SU-DHL-6 (cell line): ENCODE data around the gene MIOS.

Experiments used
- H2AFZ ChIP-seq: fragments of 200-600 bp; sonication (generic); 2 replicates; pipeline ENCODE4 v1.6.1; 2014; ENCODE audit warnings: low read depth, mild to moderate bottlenecking, moderate library complexity, mixed read lengths, antibody characterized with exemption, low read length; ENCODE audit not compliant: severe bottlenecking
- H3F3A ChIP-seq: fragments of 200-600 bp; shearing (Covaris generic); 2 replicates; pipeline ENCODE4 v1.6.0; 2016; ENCODE audit warnings: antibody characterized with exemption, mild to moderate bottlenecking; ENCODE audit not compliant: insufficient read depth
- H3K27ac ChIP-seq: fragments of 200-600 bp; sonication (generic); 2 replicates; pipeline ENCODE4 v1.5.1; 2016; ENCODE audit warnings: low read depth, mild to moderate bottlenecking, low read length, moderate library complexity, mixed read lengths
- H3K27me3 ChIP-seq: fragments of 200-600 bp; sonication (generic), shearing (Covaris generic); 2 replicates; pipeline ENCODE4 v1.6.0; 2014; ENCODE audit warnings: mild to moderate bottlenecking, low read length
- H3K36me3 ChIP-seq: fragments of 200-600 bp; sonication (generic); 2 replicates; pipeline ENCODE4 v1.6.1; 2014; ENCODE audit warnings: mild to moderate bottlenecking, low read length, mixed read lengths
- H3K4me2 ChIP-seq: fragments of 300-600, 200-600 bp; shearing (Covaris generic), sonication (generic); 2 replicates; pipeline ENCODE4 v1.6.0; 2014; ENCODE audit warnings: low read length, low read depth, mild to moderate bottlenecking; ENCODE audit not compliant: poor library complexity, severe bottlenecking
- H3K4me3 ChIP-seq: fragments of 200-600 bp; sonication (generic); 2 replicates; pipeline ENCODE4 v1.5.1; 2014; ENCODE audit warnings: antibody characterized with exemption, low read length, mild to moderate bottlenecking, mixed read lengths; ENCODE audit not compliant: insufficient read depth, poor library complexity, severe bottlenecking
- H3K79me2 ChIP-seq: fragments of 200-600 bp; sonication (generic); 2 replicates; pipeline ENCODE4 v1.6.1; 2014; ENCODE audit warnings: mild to moderate bottlenecking, low read length, moderate library complexity; ENCODE audit not compliant: insufficient read depth
- H3K9ac ChIP-seq: fragments of 200-600 bp; sonication (generic); 2 replicates; pipeline ENCODE4 v1.7.0; 2014; ENCODE audit warnings: mild to moderate bottlenecking, low read length
- H3K9me2 ChIP-seq: fragments of 200-600 bp; sonication (generic); replicated peaks from 2 replicates; pipeline ENCODE4 v1.6.1; 2014; ENCODE audit warnings: low read length; ENCODE audit not compliant: insufficient read depth
- H3K9me3 ChIP-seq: fragments of 200-600 bp; sonication (generic); 2 replicates; pipeline ENCODE4 v1.6.1; 2014; ENCODE audit warnings: low read length, mixed read lengths; ENCODE audit not compliant: insufficient read depth
- H4K20me1 ChIP-seq: fragments of 200-600 bp; sonication (generic); 2 replicates; pipeline ENCODE4 v1.6.1; 2014; ENCODE audit warnings: low read depth, mild to moderate bottlenecking, antibody characterized with exemption, low read length, moderate library complexity, mixed read lengths
- EZH2phosphoT487 ChIP-seq: fragments of 200-600 bp; sonication (generic), shearing (Covaris generic); conservative IDR thresholded peaks from 2 replicates; pipeline ENCODE4 v1.6.1; 2018; ENCODE audit warnings: mild to moderate bottlenecking, antibody characterized with exemption, low read length, moderate library complexity, mixed read lengths
- TF ChIP-seq, protein P1 (sequence below): fragments of 200-600 bp; sonication (generic); IDR thresholded peaks from one replicate; pipeline ENCODE4 v1.5.1; 2017; ENCODE audit warnings: antibody characterized with exemption, mild to moderate bottlenecking, low read length, moderate library complexity; ENCODE audit not compliant: insufficient read depth, poor library complexity, severe bottlenecking

The MIOS gene

DNA sequence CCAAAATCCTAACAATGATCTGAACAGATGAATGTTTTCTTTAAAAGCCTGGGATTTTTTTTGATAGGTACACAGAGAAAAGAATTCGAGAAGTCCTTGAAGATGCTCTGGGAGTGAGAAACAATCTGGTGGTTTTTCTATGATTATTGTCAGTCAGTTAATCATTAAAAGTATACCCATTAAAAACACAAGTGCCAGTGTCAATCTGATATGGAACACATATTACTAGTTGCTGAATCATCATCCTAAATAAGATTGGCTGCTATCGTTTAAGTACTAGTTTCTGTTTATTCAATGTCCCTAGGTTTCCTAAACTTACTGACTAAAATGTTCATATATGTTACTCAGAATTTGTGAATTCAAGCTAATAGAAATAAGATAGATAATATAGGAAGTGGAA, 47.2 kb upstream of the MIOS start:
- H3K4me3 ChIP-seq, result no peak overlapping the region
- H2AFZ ChIP-seq, result no peak overlapping the region
- no peaks in the 10 kb centered on the region for H3K36me3 ChIP-seq
- no peaks in the 10 kb centered on the region for H3F3A ChIP-seq
- no peak overlapping the region for H3K27ac ChIP-seq
- TF ChIP-seq EZH2phosphoT487, result no peak
- TF ChIP-seq, protein P1, sequence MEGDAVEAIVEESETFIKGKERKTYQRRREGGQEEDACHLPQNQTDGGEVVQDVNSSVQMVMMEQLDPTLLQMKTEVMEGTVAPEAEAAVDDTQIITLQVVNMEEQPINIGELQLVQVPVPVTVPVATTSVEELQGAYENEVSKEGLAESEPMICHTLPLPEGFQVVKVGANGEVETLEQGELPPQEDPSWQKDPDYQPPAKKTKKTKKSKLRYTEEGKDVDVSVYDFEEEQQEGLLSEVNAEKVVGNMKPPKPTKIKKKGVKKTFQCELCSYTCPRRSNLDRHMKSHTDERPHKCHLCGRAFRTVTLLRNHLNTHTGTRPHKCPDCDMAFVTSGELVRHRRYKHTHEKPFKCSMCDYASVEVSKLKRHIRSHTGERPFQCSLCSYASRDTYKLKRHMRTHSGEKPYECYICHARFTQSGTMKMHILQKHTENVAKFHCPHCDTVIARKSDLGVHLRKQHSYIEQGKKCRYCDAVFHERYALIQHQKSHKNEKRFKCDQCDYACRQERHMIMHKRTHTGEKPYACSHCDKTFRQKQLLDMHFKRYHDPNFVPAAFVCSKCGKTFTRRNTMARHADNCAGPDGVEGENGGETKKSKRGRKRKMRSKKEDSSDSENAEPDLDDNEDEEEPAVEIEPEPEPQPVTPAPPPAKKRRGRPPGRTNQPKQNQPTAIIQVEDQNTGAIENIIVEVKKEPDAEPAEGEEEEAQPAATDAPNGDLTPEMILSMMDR, result no peak
- H3K9ac ChIP-seq, result no peak overlapping the region
- H3K4me2 ChIP-seq, result no peak overlapping the region
- H4K20me1 ChIP-seq, result no peaks in the 10 kb centered on the region
- no peaks in the 10 kb centered on the region for H3K9me2 ChIP-seq
- no peaks in the 10 kb centered on the region for H3K79me2 ChIP-seq
- H3K9me3 ChIP-seq, result no peaks in the 10 kb centered on the region
- H3K27me3 ChIP-seq, result no peaks in the 10 kb centered on the region

GRCh38 chr7:7521259-7521658, 45.4 kb upstream of the MIOS start:
- no peak for TF ChIP-seq EZH2phosphoT487
- TF ChIP-seq, protein P1, result no peak
- Histone ChIP-seq H3K4me2 (no peak overlapping the region), H3K9me2 (no peaks in the 10 kb centered on the region), H3K79me2 (no peaks in the 10 kb centered on the region), H3K4me3 (no peak overlapping the region), H4K20me1 (no peaks in the 10 kb centered on the region), H3K27ac (no peak overlapping the region), H3K27me3 (no peaks in the 10 kb centered on the region), H3K9ac (no peak overlapping the region), H3K36me3 (no peaks in the 10 kb centered on the region), H2AFZ (peak overlapping the region; percentile 11), H3F3A (no peaks in the 10 kb centered on the region), H3K9me3 (no peaks in the 10 kb centered on the region)

DNA sequence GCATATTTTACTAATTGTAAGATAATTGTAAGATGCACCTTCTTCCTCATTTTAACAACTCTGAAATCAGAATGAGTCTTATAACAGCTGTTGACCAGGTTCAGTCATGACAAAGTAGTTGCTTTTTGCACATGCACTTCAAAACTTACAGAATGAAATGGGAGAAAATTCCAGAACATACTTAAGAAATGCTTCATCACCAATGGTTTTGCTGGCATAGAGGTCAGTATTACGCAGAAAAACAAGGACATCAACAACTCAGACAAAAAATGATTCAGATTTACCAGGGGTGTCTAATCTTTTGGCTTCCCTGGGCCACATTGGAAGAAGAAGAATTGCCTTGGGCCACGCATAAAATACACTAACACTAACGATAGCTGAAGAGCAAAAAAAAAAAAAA, 44.3 kb upstream of the MIOS start:
- Histone ChIP-seq H3F3A (no peaks in the 10 kb centered on the region), H3K27me3 (no peaks in the 10 kb centered on the region), H3K79me2 (no peaks in the 10 kb centered on the region), H2AFZ (no peak overlapping the region), H4K20me1 (no peaks in the 10 kb centered on the region), H3K36me3 (no peaks in the 10 kb centered on the region), H3K9me2 (no peaks in the 10 kb centered on the region), H3K4me2 (no peak overlapping the region), H3K27ac (no peak overlapping the region), H3K9me3 (no peaks in the 10 kb centered on the region), H3K4me3 (no peak overlapping the region), H3K9ac (no peak overlapping the region)
- TF ChIP-seq, protein P1, result no peak
- TF ChIP-seq EZH2phosphoT487, result no peak

- Histone ChIP-seq H2AFZ (no peak overlapping the region), H3K36me3 (no peaks in the 10 kb centered on the region), H3K79me2 (no peaks in the 10 kb centered on the region), H3F3A (no peaks in the 10 kb centered on the region), H3K27ac (no peak overlapping the region), H4K20me1 (no peaks in the 10 kb centered on the region), H3K4me2 (no peak overlapping the region), H3K27me3 (no peaks in the 10 kb centered on the region), H3K9me3 (no peaks in the 10 kb centered on the region), H3K4me3 (no peak overlapping the region), H3K9ac (no peak overlapping the region), H3K9me2 (no peaks in the 10 kb centered on the region)
- no peak for TF ChIP-seq EZH2phosphoT487
- TF ChIP-seq, protein P1, result no peak
These were observed 42.6 kb upstream of the MIOS start for GRCh38 chr7:7524121-7524520.
